CD4-positive, alpha-beta T cell treated with Interleukin-6 at 100 ng/mL for 8 hours (primary cell): ENCODE measurements around the gene LAMC2.
"Not testable (repeated sequence)": the region's sequence is repeated elsewhere in the genome, so short reads cannot be mapped to it uniquely, and the experiment has no call there.

ENCODE experiments used
- DNase-seq: peaks from one replicate; pipeline ENCODE4 v3.0.0-alpha.2; 2020; ENCODE audit warnings: mixed read lengths, low spot score

LAMC2 gene

DNA sequence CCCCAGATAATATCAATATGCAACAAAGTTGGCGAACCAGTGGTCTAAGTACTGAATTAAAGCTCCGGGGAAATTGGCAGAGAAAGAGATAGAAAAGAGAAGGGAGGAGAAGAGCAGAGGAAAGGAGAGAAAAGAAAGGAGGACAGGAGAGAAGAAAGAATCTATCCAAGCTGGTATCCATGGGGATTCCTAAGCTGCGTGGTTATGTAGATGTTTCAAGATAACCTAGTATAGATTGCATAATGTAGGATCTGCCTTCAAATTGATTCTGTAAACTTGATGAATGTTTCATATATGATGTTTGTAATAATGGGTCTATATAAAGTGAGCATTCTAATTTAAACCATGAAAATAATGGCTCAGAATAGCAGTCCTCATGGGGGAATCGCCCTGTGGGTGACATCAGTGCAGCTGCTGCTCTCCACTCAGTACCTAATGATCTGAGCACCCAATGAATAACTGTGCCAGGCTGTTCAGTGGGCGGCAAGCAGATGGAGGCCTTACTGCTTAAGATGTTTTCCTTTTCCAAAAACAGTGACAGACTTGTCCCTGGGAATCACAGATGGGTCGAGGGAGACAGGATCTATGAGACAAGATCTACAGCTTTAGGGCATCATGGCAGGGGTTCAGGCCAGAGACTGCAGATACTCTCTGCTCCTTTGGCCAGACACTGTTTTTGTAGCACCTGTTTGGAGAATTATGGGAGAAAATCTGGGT is 78.0 kb downstream of the LAMC2 start:
- DNase-seq, result no peak

DNA sequence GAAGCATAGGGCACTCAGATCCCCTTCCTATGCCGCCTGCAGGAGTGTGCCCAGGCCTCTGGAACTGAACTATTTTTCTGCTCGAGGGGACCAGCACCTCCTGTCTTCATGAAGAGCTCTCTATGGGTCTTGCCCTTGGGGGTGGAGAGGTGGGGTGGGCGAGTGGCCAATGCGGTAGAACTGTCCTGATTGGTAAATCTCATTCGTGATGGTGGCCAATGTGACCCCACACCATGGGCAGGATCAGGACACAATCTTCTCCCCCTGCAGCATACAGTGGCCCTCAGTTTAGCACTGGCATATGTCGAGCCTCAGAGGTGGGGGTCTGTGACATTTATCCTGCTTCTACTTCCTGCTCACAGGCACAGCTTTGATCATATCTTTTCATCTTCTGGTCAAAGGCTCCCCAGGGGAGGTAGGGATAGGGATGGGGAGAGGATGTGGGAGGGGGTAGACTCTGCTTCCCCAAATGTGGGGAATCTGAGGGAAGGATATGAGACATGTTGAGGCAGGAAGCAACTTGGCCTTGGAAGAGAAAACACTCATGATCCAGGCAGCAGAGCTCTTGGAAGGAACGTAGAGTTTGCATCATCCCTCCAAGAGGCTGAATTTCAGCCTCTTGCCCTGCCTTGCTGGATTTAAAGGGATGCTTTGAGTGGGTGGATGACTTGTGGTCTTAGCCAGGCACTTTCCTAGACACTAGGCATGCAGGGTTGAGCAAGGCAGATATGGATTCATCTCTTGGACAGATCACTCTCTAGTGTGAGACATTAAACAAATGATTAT is 81.8 kb downstream of the LAMC2 start:
- DNase-seq, result no peak

GRCh38 chr1:183270541-183271141 is 84.6 kb downstream of the LAMC2 start:
- DNase-seq, result no peak

DNA sequence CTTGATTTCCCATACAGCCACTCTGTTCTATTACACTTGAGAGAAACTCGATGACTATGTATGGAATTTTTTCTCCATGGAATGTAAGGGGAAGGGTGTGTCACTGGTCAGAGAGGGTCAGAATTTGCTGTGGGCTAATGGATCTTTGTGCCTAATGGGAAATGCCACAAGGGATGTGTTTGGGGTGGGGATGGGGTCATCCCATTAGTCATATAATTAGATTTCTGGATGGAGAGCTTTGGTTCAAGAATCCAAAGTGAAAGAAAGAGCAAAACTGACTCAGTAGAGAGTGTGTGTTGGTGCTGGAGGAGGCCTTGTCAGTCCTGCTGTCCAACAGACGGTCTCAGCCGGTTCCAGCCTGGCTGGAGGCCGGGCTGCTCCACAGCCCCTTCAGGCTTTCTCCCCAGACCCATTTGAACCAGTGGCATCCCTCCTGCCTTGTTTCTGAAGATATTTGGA is 86.4 kb downstream of the LAMC2 start:
- no peak for DNase-seq

DNA sequence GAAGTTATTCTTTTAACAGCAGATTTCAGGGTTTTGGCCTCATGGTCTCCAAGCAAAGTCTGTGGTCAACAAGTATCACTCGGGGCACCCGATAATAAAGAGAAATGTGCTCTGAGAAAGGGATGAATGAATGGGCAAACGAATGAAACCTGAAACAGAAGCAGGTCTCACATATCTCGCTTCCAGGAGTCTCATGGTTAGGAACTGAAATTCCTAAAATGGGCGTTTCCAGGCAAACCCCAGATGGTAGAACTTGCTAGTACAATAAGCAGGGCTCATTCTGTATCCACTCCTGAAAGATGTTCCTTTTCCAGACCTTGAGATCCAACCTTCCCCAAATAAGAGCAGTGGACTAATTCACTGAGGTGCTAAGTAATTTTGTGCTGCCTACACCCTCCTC is 87.2 kb downstream of the LAMC2 start:
- no peak for DNase-seq

DNA sequence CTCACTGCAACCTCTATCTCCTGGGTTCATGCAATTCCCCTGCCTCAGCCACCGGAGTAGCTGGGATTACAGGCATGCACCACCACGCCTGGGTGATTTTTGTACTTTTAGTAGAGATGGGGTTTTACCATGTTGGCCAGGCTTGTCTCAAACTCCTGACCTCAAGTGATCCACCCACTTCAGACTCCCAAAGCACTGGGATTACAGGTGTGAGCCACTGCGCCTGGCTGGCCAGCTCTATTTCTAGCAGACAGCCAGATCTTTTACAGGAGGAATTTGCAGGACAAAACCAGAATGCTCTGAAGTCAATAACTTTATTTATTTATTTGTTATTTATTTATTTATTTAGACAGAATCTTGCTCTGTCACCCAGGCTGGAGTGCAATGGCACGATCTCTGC is 87.9 kb downstream of the LAMC2 start:
- DNase-seq, result not testable (repeated sequence)

GRCh38 chr1:183274836-183275235 is 88.8 kb downstream of the LAMC2 start:
- DNase-seq, result no peak

- no peak for DNase-seq
Observed at GRCh38 chr1:183275322-183275721, 89.3 kb downstream of the LAMC2 start.

DNA sequence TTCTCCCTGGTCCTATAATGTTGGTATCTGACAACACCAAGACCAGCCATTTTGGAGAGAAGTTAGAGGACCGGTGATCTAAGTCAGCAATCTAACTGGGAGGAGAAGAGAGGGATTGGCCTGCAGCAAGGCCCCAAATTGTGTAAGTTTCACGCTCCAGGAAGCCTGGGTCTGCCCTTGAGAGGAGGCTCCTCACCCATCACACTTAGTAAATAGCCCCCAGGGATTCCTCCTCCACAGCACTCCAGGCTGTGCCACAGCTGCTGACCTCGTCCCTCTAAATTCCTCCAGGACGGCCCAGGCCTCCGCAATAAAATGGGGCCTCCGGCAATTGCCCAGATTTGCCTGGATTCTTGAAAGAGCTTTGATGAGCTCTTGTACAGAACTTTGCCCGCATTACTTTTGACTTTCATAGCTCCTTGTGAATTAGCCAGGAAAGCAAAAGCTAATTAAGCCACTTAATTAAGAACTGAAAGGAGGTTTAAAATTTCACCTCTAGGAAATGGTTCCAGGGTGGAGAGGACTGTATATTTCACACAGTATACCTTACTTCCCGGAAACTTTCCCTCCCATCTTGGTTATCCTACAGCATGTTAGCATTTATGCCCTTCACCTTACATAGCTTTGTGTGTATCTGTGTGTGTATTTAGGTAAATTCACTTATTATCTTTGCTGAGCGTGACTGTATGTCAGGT is 90.5 kb downstream of the LAMC2 start:
- no peak for DNase-seq

DNA sequence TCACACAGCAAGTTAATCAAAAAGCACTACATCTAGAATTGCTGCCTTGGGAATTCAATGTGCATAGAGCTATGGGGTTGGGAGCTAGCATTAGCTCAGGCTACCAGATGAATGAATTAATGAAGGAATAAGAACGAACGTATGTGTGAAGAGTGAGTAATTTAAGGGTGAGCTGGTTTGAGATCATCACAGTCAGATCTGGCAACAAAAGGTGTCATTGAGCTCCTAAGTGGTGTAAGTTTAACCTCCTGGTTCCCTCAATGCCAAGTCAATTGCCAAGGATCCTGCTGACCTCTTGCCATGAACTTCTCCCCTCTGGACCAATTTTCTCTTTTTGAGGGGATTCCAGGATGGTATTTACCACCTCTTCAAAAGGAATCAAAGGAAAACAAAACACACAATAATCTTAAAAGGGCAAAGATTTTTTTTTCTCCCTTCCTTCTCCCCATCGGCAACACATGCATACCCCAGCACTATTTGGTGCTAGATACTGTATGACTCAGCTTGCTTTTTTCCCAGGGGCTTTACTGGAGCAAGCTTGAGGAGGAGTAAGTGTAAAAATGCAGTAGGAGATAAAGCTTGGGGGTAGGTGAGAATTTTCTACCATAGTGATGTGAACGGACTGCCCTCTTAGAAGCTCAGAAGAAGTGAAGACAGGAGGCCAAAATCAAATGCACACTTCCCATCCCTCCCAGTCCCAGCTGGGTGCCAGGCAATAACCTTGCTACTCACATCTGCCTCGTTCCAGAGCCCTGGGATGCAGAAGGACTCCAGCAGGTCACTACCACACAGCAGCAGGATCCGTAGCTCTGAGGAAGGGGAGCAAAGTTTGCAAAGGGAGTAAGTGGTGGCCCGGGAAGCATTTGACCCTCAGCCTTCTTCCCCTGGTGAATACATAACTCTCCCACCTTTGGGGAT is 92.0 kb downstream of the LAMC2 start:
- no peak for DNase-seq

GRCh38 chr1:183278739-183279591 is 92.9 kb downstream of the LAMC2 start:
- DNase-seq, result no peak

DNA sequence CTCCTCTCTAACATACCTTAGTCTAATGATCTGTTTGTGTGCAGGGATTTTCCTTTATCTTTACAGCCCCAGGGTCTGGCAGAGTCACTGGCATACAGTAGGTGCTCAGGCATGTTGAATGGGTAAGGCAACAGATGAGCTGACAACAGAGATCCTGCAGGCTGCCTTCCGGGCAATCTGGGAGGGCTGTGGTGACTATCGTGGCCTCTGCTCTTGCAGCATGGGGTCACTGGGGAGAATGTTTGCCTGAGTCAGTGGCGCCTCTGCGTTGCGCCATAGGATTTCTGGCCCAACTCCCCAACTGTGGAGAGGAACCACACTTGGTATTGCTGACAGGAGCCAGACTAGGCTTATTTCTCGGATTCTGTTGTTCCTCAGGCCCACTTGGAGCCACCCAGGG is 93.8 kb downstream of the LAMC2 start:
- no peak for DNase-seq

GRCh38 chr1:183281039-183281438 is 95.0 kb downstream of the LAMC2 start:
- DNase-seq, result no peak

DNA sequence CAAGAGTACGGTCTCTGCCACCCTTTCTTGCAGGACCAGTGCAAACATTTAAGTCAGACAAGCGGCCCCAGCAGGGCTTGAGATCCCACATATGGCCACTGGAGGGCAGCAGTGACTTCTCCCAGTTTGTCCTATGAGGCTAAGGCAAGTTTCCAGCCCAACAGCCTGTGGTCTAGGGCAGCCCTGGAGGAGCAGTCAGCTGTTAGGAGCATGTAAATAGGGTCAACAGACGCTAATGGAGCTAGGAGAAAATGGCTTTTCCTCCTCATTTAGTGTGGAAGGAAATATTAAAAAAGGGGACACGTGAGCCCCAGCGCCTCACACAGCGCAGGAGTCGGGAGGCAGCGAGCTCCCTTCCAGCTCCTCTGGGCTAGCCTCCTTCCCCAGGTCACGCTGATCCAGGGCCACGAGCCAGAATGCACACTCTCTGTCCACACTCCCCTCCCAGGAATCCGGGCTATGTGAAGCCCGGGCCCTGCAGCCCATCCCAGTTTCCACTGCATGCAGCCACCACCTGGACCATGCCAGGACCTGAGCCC is 95.6 kb downstream of the LAMC2 start:
- peak; percentile 52 for DNase-seq

DNA sequence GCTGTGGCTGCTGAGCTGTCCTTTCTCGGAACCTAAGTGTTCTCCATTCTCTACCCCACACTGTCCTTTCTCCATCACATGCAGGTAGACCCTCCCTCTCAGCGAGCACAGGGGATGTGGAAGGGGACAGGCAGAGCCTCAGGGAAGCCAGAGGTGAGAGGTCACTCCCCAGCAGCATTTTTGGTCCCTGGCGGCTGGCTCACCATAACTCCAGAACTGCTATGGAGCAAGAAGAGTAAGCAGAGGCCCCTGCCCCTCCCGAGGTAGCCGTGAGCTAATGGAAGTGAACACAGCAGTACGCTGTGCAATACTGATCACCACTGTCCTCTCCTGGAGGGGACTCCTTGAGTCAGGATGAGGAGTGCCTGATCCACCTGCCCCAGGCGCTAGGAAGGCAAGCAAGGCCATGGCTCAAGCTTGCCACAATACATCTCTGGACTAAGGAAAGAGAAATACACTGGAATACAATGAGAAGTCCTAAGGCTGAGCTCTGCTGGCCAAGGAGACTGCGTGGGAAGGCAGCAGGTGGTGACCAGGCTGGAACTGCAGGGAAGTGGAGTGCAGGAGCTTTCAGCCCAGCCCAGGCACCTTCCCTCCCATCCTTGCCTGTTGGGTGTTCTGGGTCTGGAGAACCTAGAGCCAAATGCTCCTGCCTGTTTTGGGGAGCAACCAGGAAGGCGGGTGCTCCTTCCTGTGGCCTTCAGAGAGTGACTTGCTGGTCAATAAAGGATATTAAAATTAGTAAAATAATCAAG is 96.2 kb downstream of the LAMC2 start:
- DNase-seq, result no peak

DNA sequence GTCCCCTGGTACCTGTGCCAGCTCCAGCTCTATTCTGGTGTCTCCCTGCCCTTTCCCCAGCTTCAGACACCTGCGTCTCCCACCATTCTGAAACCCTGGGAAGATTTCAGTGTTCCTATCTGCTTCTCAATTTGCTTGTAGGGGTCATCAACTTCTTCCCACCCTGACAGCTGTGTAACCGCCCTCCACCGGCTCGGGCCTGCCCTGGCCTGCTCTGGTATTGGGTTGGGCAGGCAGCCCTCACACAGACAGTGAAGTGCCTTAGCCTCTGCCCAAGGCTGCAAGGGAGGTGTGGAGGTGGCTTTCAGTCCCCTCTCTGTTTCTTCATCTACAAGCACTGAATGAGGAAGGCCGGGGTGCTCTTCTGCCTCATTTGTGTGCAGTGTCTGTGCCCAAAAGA is 97.2 kb downstream of the LAMC2 start:
- no peak for DNase-seq

GRCh38 chr1:183284086-183284485 is 98.0 kb downstream of the LAMC2 start:
- no peak for DNase-seq

DNA sequence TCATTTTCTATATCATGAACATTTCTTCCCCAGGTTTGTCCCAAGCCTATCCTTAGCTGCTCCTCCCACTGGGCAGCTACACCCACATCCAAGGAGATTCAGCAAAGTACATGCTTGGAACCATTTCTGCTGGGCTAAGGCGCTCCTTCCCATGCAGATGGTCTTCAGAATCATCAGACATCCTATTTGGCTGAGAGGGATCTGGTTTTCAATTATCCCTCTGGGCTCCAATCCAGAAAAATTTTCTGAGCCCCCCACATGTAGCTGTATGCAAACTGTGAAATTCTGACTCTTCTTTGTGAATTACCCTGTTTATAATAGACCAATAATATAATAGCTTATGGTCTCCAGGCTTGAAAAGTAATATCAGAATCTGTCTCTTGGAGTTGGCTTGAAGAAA is 99.2 kb downstream of the LAMC2 start:
- no peak for DNase-seq

DNA sequence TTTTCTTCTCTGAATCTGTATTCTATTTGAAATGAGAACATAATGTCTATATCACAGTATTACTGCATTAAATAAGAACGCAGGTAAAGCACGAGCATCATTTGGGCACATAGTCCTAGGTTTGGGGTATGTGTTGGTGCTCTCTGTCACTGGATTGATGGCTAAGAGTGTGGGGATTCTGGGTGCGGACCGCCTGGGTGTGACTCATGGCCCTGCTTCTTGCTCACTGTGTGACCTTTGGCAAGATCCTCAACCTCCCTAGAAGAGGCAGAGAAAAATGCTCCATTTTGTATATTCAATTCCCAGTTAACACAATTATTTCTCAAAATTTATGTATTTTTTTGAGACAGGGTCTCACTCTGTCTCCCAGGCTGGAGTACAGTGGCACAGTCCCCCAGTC is 99.7 kb downstream of the LAMC2 start:
- DNase-seq, result no peak
